Progenitor cell of endocrine pancreas (in vitro differentiated cells): ENCODE data around the gene SLC15A1. TPM values are rescaled to one million over a fixed set of nuclear protein-coding genes. Genes with fewer than 3 reads are reported as not detected.

Experiments used
- DNase-seq: peaks from one replicate; pipeline ENCODE4 v3.0.0; 2021; ENCODE audit warnings: low spot score; ENCODE audit not compliant: unreplicated experiment
- H3K27ac Mint-ChIP-seq: 2 replicates; pipeline ENCODE4 v1.8.0; 2021; ENCODE audit warnings: mild to moderate bottlenecking, moderate library complexity, mixed read lengths
- H3K27me3 Mint-ChIP-seq: 2 replicates; pipeline ENCODE4 v1.8.0; 2021; ENCODE audit warnings: mixed read lengths
- H3K36me3 Mint-ChIP-seq: 2 replicates; pipeline ENCODE4 v1.8.0; 2022; ENCODE audit warnings: mixed read lengths; ENCODE audit not compliant: insufficient read depth
- H3K4me1 Mint-ChIP-seq: 2 replicates; pipeline ENCODE4 v1.8.0; 2021; ENCODE audit warnings: low read depth, mixed read lengths
- H3K4me3 Mint-ChIP-seq: 2 replicates; pipeline ENCODE4 v1.8.0; 2021; ENCODE audit warnings: low read depth, mild to moderate bottlenecking, moderate library complexity, mixed read lengths
- H3K9me3 Mint-ChIP-seq: 2 replicates; pipeline ENCODE4 v1.8.0; 2021; ENCODE audit warnings: low read depth, mixed read lengths
- CTCF ChIP-seq: fragments of 200-600 bp; sonication (generic); IDR thresholded peaks from one replicate; pipeline ENCODE4 v1.5.0; 2021; ENCODE audit warnings: antibody characterized with exemption, mild to moderate bottlenecking; ENCODE audit not compliant: unreplicated experiment
- total RNA-seq: library from RNA; stranded (reverse); gene quantifications from 2 replicates; pipeline ENCODE4 v1.2.1, GENCODE V29; 2021

SLC15A1 gene
- total RNA-seq, 1 donor from 2014 or later, result 0.53 TPM

DNA sequence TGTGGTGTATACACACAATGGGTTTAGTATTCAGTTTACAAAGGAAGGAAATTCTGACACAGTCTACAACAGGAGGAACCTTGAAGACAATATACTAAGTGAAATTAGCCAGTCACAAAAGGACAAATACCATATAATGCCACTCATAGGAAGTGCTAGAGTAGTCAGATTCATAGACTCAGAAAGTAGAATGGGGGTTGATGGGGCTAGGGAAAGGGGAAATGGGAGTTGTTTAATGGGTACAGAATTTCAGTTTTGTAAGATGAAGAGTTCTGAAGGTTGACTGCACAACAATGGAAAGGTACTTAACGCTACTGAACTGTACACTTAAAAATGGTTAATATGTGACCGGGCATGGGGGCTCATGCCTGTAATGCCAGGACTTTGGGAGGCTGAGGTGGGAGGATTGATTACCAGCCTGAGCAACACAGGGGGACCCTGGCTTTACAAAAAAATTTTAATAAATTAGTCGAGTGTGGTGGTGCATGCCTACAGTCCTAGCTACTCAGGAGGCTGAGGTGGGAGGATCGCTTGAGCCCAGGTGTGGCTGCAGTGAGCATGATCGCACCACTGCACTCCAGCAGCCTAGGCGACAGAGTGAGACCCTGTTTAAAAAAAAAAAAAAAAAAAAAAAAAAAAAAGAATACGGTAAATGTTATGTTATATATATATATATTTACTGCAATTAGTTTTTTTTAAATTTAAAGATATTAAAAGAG, 45.0 kb downstream of the SLC15A1 start:
- no peak for DNase-seq
- H3K4me1 Mint-ChIP-seq, result peaks cover 6% of the 10 kb centered on the region
- no peaks in the 10 kb centered on the region for H3K36me3 Mint-ChIP-seq
- no peak overlapping the region for H3K27ac Mint-ChIP-seq
- no peak overlapping the region for H3K4me3 Mint-ChIP-seq
- H3K27me3 Mint-ChIP-seq, result peaks cover 6% of the 10 kb centered on the region
- TF ChIP-seq CTCF, result no peak
- H3K9me3 Mint-ChIP-seq, result no peaks in the 10 kb centered on the region

GRCh38 chr13:98706446-98707110, 45.9 kb downstream of the SLC15A1 start:
- Mint-ChIP-seq H3K4me1 (peaks cover 6% of the 10 kb centered on the region), H3K36me3 (no peaks in the 10 kb centered on the region), H3K9me3 (no peaks in the 10 kb centered on the region), H3K27ac (no peak overlapping the region), H3K4me3 (no peak overlapping the region), H3K27me3 (peaks cover 9% of the 10 kb centered on the region)
- no peak for DNase-seq
- no peak for TF ChIP-seq CTCF

GRCh38 chr13:98697791-98698190, 54.7 kb downstream of the SLC15A1 start:
- DNase-seq, result no peak
- H3K36me3 Mint-ChIP-seq, result no peaks in the 10 kb centered on the region
- no peaks in the 10 kb centered on the region for H3K4me1 Mint-ChIP-seq
- peaks cover 3% of the 10 kb centered on the region for H3K27me3 Mint-ChIP-seq
- no peaks in the 10 kb centered on the region for H3K9me3 Mint-ChIP-seq
- H3K27ac Mint-ChIP-seq, result no peak overlapping the region
- no peak overlapping the region for H3K4me3 Mint-ChIP-seq
- no peak for TF ChIP-seq CTCF

- Mint-ChIP-seq H3K4me3 (no peak overlapping the region), H3K9me3 (no peaks in the 10 kb centered on the region), H3K4me1 (no peaks in the 10 kb centered on the region), H3K36me3 (no peaks in the 10 kb centered on the region), H3K27me3 (no peaks in the 10 kb centered on the region), H3K27ac (no peak overlapping the region)
- TF ChIP-seq CTCF, result no peak
- DNase-seq, result no peak
Observed at GRCh38 chr13:98693756-98694155, 58.7 kb downstream of the SLC15A1 start.

- H3K9me3 Mint-ChIP-seq, result no peaks in the 10 kb centered on the region
- H3K4me3 Mint-ChIP-seq, result no peak overlapping the region
- no peak overlapping the region for H3K27ac Mint-ChIP-seq
- no peaks in the 10 kb centered on the region for H3K36me3 Mint-ChIP-seq
- no peak for TF ChIP-seq CTCF
- H3K4me1 Mint-ChIP-seq, result peaks cover 4% of the 10 kb centered on the region
- no peak for DNase-seq
- H3K27me3 Mint-ChIP-seq, result peaks cover 2% of the 10 kb centered on the region
Observed at GRCh38 chr13:98691360-98691759, 61.1 kb downstream of the SLC15A1 start.
